Breast epithelium (tissue), 4 donors: Measurements from ENCODE around the gene NOX1. TPM values are rescaled to one million over a fixed set of nuclear protein-coding genes. Genes with fewer than 3 reads are reported as not detected.

ENCODE experiments used
- DNase-seq, 2 donors: peaks; one replicate each; pipeline ENCODE4 v3.0.0-alpha.2; 2019; ENCODE audit warnings: low spot score in 2 of 2
- H3K27ac ChIP-seq, 2 donors: fragments of 200-600 bp; sonication (generic) in 1 of 2; one replicate each; pipeline ENCODE4 v1.5.1; 2016 to 2019; ENCODE audit warnings: mild to moderate bottlenecking in 1 of 2
- H3K27me3 ChIP-seq, 2 donors: fragments of 200-600 bp; sonication (generic) in 1 of 2; one replicate each; pipeline versions ENCODE4 v1.5.1 to v1.6.0; 2017 to 2019; ENCODE audit warnings: control low read depth in 1 of 2, mild to moderate bottlenecking in 1 of 2
- H3K36me3 ChIP-seq: fragments of 200-600 bp; one replicate; pipeline ENCODE4 v1.5.1; 2019
- H3K4me1 ChIP-seq, 2 donors: fragments of 200-600 bp; sonication (generic); one replicate each; pipeline ENCODE4 v1.5.1; 2016 to 2019; ENCODE audit warnings: control low read depth in 1 of 2
- H3K4me3 ChIP-seq, 3 donors: fragments of 200-600 bp; sonication (generic); 1 replicate in 2 of 3; 2 replicates in 1 of 3; pipeline ENCODE4 v1.5.1; 2016 to 2019; ENCODE audit warnings: mild to moderate bottlenecking in 3 of 3, moderate library complexity in 2 of 3
- H3K9me3 ChIP-seq, 2 donors: fragments of 200-600 bp; sonication (generic) in 1 of 2; one replicate each; pipeline ENCODE4 v1.5.1; 2016 to 2019; ENCODE audit warnings: control low read depth in 1 of 2
- POLR2A ChIP-seq: fragments of 450-650 bp; IDR thresholded peaks from one replicate; pipeline ENCODE4 v1.6.1; 2016; ENCODE audit warnings: antibody characterized with exemption, mild to moderate bottlenecking, moderate library complexity
- POLR2AphosphoS5 ChIP-seq, 3 donors: sonication (generic); formaldehyde crosslinking; IDR thresholded peaks; one replicate each; pipeline ENCODE4 v1.6.1; 2017; ENCODE audit warnings: antibody characterized with exemption in 3 of 3
- intact Hi-C: fragments of 100-400 bp; cut with DNase I; formaldehyde crosslinking; loops from one replicate; pipeline ENCODE4 v1.15.1; 2023; ENCODE audit warnings: low total_unique reads
- total RNA-seq, 3 donors: library from RNA; depleted of rRNA; stranded (reverse); fragments of >200 nt; gene quantifications; one replicate each; pipeline ENCODE4 v1.1.0, GENCODE V29; 2016
- TF ChIP-seq, protein P1 (sequence below), 3 donors: fragments of 450-650 bp; IDR thresholded peaks; one replicate each; pipeline ENCODE4 v1.5.1; 2016 to 2017; ENCODE audit warnings: antibody characterized with exemption in 3 of 3, mild to moderate bottlenecking in 3 of 3, moderate library complexity in 3 of 3

Gene NOX1
- total RNA-seq, 3 donors from 2014 or later: not detected

DNA sequence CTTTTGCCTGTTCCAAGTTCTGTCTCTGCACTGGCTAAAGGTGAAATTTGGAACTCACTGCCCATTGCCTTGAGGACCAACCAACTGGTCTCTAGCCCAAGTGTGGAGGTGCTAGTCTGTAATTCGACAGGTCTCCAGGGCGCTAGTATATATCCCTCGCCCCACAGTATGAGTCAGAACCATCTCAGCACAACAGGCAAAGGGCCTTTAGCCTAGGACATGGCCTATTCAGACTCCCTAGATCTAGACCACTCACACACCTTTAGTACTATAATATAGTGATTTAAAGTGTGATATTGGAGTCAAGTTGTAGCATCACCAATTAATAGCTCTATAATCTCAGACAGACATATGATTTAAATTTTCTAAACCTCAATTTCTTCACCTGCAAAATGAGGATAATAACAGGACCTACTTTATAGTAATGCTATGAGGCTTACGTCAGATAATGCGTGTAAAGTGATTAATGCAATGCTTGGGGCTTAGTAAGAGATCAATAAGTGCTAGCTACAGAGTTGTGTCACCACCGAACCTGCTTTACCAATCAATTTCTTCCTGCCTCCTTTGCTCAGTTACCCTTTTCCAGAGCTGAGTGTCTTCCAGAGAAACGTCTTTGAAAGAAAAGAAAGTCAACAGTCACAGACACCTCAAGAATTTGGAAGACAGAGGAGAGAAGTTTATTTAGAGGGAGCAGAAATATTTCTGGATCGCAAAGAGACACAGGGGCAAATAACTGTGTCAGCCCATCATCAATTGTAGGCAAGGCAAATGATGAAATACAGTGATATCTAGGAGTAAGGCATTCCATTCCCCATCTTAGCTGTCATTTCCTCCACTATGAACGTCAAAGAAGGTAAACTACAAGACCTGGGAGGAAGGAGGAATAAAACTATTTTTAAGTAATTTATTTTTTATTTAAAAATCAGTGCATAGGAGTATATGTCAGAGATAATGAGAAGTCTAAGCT lies 2.3 kb downstream of the NOX1 start:
- intact Hi-C loops: no loop called here
- Histone ChIP-seq H3K4me3 (no peak overlapping the region), H3K36me3 (no peaks in the 10 kb centered on the region), H3K4me1 (no peaks in the 10 kb centered on the region), H3K27me3 (peaks cover 0 to 30% of the 10 kb centered on the region in 2 donors), H3K27ac (no peak overlapping the region), H3K9me3 (no peaks in the 10 kb centered on the region)
- no peak for TF ChIP-seq POLR2AphosphoS5 (IDR thresholded peaks at IDR 0.05)
- no peak for TF ChIP-seq POLR2A
- TF ChIP-seq, protein P1, sequence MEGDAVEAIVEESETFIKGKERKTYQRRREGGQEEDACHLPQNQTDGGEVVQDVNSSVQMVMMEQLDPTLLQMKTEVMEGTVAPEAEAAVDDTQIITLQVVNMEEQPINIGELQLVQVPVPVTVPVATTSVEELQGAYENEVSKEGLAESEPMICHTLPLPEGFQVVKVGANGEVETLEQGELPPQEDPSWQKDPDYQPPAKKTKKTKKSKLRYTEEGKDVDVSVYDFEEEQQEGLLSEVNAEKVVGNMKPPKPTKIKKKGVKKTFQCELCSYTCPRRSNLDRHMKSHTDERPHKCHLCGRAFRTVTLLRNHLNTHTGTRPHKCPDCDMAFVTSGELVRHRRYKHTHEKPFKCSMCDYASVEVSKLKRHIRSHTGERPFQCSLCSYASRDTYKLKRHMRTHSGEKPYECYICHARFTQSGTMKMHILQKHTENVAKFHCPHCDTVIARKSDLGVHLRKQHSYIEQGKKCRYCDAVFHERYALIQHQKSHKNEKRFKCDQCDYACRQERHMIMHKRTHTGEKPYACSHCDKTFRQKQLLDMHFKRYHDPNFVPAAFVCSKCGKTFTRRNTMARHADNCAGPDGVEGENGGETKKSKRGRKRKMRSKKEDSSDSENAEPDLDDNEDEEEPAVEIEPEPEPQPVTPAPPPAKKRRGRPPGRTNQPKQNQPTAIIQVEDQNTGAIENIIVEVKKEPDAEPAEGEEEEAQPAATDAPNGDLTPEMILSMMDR (IDR thresholded peaks at IDR 0.05): no peak
- no peak for DNase-seq

DNA sequence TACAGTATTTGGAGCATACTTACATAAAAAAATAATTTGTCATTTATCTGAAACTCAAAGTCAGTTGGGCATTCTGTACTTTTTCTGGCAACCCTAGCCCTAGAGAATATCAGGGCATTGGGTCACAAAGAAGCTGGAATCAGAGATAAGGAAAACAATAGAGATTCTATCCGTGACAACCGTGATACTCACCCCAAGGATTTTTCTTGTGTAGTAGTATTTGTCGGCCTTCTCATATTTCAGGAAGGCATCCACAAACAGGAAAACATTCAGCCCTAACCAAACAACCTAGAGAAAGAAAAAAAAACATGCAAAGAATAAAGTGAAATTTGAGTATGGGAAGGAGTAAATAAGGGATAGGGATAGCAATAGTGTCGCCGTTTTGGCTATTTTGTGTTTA lies 3.6 kb downstream of the NOX1 start:
- Histone ChIP-seq H3K4me1 (no peaks in the 10 kb centered on the region), H3K27ac (no peak overlapping the region), H3K9me3 (no peaks in the 10 kb centered on the region), H3K27me3 (peaks cover 0 to 30% of the 10 kb centered on the region in 2 donors), H3K36me3 (no peaks in the 10 kb centered on the region), H3K4me3 (no peak overlapping the region)
- TF ChIP-seq, protein P1 (IDR thresholded peaks at IDR 0.05): no peak
- TF ChIP-seq POLR2AphosphoS5 (IDR thresholded peaks at IDR 0.05) (no peak), POLR2A (no peak)
- intact Hi-C loops: no loop called here
- no peak for DNase-seq

DNA sequence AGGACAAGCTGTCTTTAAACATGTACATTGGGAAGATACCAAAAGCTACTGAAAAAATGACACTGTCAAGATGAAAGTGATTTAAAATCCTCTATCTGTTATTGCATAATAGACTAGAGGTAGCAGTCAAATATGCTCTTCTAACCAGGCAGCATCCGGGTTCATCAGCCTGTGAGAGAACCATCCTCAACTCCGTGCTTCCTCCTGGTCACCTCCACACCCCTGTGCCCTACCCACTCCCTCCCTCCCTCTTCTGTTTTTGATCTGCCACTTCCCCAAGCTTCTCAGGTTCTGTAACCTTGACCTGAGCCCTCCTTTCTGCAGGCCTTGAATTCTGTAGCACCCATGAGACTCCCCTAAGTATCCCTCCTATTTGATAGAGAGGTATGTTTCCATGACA lies 5.9 kb downstream of the NOX1 start:
- Histone ChIP-seq H3K27me3 (peaks cover 0 to 41% of the 10 kb centered on the region in 2 donors), H3K4me1 (no peaks in the 10 kb centered on the region), H3K36me3 (no peaks in the 10 kb centered on the region), H3K27ac (no peak overlapping the region), H3K9me3 (no peaks in the 10 kb centered on the region), H3K4me3 (no peak overlapping the region)
- DNase-seq: no peak
- intact Hi-C loops: no loop called here
- TF ChIP-seq, protein P1 (IDR thresholded peaks at IDR 0.05): no peak
- no peak for TF ChIP-seq POLR2AphosphoS5 (IDR thresholded peaks at IDR 0.05)
- no peak for TF ChIP-seq POLR2A

DNA sequence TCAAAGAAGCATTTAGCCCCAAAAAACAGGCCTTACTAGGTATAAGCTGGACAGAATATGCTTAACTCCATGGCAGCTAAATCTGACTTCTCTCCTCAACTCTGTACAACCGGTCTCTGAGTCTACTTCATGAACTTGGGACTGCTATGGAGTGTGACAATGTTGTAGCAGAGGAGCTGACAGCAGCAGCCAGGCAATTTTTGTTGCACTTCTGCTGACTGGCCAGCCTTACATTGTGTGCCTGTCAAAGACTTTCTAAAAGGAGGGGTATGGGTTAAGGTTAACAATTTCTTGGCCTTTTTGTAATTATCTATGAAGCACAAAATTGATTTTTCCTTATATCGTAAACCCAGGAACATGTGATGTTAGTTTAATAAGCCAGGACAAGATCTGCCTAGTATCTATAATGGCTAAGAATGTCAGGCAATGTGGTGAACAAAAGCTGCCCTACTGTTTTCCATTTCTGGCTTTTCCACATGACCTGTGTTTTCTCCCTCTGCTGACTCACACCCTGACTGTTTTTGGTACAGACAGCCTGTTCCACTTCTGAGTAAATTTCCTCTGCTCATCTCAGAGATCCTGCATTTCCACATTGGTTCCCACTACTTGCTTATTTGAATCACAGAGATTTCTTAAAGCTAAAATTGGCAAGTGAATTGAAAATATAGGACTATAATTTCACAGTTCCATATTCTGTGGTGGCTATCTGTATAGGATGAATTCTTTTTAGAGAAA lies 9.3 kb downstream of the NOX1 start:
- TF ChIP-seq, protein P1 (IDR thresholded peaks at IDR 0.05): no peak
- no peak for TF ChIP-seq POLR2AphosphoS5 (IDR thresholded peaks at IDR 0.05)
- TF ChIP-seq POLR2A: no peak
- peaks cover 0 to 48% of the 10 kb centered on the region in 2 donors for H3K27me3 ChIP-seq
- no peaks in the 10 kb centered on the region for H3K9me3 ChIP-seq
- H3K36me3 ChIP-seq: no peaks in the 10 kb centered on the region
- no peak for DNase-seq
- intact Hi-C loops: no loop called here
- H3K4me1 ChIP-seq: no peaks in the 10 kb centered on the region
- H3K4me3 ChIP-seq: no peak overlapping the region
- no peak overlapping the region for H3K27ac ChIP-seq
